ENCODE measurements around the gene TXNDC2.

The TXNDC2 gene

DNA sequence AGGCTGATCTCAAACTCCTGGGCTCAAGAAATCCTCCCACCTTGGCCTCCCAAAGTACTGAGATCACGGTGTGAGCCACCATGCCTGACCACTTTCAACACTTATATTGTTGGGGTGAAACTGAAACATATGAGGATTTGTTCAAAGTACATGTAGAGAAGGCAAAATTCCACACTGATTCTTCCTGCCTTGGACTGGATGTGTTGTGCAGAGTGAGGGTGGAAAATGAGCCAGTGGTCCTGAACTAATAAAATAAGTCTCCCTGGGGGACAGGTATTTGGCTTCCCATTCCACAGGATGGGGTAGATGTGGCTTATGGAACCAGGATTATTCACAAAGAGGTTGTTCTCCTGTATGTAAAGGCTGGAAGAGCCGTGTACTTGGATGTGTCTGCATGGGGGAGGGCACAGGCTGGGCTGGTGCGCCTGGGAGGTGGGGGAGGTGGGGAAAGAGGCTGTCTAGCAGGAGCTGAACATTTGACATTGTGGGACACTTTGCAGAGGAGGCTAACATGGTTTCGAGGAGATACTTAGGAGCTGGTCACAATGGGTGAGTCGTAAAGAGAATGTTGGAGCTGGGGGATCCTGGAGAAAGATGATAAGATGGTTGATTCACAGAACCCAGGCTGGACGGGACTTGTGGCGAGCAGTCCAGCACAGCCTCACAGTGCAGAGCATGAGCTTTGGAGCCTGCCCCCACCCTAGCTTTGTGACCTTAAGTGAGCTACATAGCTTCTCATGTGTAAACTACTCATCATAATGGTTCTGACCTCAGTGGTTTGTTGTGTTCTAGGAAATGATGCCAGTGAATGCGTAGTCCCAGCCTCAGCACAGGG lies at the start of gene TXNDC2:
TSS of gene TXNDC2 (plus strand) at position 804 of the 835 bp plus-strand sequence. CDS start 708 bp downstream, outside the sequence.
- DNase-seq (ENCODE audit: low read depth) = no peak
- TF ChIP-seq, protein P1, sequence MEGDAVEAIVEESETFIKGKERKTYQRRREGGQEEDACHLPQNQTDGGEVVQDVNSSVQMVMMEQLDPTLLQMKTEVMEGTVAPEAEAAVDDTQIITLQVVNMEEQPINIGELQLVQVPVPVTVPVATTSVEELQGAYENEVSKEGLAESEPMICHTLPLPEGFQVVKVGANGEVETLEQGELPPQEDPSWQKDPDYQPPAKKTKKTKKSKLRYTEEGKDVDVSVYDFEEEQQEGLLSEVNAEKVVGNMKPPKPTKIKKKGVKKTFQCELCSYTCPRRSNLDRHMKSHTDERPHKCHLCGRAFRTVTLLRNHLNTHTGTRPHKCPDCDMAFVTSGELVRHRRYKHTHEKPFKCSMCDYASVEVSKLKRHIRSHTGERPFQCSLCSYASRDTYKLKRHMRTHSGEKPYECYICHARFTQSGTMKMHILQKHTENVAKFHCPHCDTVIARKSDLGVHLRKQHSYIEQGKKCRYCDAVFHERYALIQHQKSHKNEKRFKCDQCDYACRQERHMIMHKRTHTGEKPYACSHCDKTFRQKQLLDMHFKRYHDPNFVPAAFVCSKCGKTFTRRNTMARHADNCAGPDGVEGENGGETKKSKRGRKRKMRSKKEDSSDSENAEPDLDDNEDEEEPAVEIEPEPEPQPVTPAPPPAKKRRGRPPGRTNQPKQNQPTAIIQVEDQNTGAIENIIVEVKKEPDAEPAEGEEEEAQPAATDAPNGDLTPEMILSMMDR (IDR thresholded peaks at IDR 0.05; ENCODE audit: low read depth, low read length, missing control alignments) = no peak
- no peak within 1 kb of the TSS for H3K4me3 ChIP-seq (ENCODE audit: low read depth, low read length)

DNA sequence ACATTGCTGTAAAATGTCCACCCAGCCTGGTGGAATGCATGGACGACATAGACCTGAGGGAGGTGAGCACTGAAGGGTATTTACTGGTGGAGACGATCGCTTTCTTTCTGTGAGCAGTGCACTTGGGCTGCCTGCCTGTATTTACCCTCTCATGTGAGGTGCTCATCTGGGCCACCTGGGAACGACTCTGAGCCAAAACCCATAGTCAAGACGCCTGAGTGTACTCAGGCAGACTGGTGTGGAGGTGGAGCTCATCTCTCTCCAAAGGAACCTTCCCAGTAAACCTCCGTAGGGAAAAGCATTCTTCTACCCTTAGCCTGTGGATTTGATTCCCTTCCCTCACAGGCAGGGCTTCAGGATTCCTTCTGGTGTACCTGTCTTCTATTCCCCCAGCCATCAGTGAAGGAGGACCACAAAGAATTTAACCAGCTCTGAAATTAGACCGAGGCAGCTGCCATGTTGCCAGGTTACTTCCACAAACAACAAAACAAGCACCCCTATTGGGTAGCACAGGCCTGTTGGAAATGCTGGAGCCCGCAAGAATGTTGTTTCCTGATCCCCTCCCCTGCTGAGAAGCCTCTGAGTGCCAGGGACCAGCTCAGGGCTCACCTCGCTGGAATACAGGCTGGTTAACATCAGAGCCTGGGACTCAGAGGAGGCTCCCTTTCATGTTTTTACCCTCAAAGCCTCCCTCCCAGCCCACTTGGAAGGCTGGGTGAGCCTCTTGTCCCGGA lies 47.5 kb upstream of the TXNDC2 start:
- no peak overlapping the region for H3K4me3 ChIP-seq (ENCODE audit: low read depth, low read length)
- TF ChIP-seq, protein P1 (IDR thresholded peaks at IDR 0.05; ENCODE audit: low read depth, low read length, missing control alignments) = no peak
- no peak for DNase-seq (ENCODE audit: low read depth)

DNA sequence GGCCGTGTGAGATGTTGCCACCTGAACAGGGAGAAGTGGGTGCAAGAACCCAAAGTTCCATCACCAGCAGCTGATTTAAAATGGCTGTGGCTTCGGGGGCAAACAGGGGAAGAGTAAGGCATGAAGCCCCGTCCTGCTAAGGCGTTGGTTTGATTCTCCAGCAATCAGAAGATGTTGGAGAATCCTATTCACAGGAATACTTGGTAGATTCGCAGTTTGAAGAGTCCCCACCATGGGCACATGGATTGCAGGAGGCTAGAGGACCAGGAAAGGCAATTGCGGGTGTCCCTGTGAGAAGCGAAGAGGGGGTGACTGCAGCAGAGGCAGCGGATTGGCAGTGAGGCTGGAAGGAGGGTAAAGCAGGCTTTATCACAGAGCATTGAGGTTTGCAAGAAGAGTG lies 46.6 kb upstream of the TXNDC2 start:
- TF ChIP-seq, protein P1 (IDR thresholded peaks at IDR 0.05; ENCODE audit: low read depth, low read length, missing control alignments) = no peak
- no peak overlapping the region for H3K4me3 ChIP-seq (ENCODE audit: low read depth, low read length)
- no peak for DNase-seq (ENCODE audit: low read depth)

DNA sequence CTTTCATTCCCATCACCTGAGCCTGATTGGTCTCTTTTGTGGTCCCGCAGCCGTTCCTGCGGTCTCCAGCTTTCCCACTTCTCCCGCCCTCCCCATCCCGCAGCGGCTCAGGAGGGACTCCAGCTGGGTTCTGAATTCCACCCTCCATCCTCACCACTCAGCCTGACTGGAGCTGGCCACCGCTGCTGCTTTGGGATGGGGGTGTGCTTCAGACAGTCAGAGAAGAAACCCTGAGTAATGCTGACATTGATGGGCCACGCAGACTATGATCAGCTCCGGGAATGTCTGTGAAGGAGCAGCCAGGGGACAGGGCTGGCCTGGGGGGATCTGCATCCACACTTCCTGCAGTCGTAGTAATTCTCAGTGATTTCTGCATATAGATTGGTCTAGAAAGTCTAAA lies 45.9 kb upstream of the TXNDC2 start:
- TF ChIP-seq, protein P1 (IDR thresholded peaks at IDR 0.05; ENCODE audit: low read depth, low read length, missing control alignments) = no peak
- no peak overlapping the region for H3K4me3 ChIP-seq (ENCODE audit: low read depth, low read length)
- no peak for DNase-seq (ENCODE audit: low read depth)

DNA sequence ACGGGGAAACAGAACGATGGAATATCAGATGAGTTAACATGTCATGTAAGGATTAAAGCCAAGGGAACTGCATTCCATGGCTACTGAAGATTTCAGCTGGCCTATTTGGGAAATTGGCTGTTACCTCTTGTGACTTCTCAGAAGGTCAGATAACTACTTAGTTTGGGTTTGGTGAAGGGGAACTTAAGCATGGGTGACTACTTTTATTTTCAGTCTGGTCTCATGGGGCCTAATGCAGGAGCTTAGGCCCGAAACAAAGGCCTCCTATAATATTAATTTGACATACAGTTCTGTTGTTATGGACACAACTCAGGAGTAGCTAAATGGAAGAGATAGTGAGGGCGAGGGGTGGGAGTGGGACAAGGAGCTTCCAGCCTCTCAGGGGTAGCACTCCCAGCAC lies 44.0 kb upstream of the TXNDC2 start:
- no peak for DNase-seq (ENCODE audit: low read depth)
- no peak overlapping the region for H3K4me3 ChIP-seq (ENCODE audit: low read depth, low read length)
- TF ChIP-seq, protein P1 (IDR thresholded peaks at IDR 0.05; ENCODE audit: low read depth, low read length, missing control alignments) = no peak

DNA sequence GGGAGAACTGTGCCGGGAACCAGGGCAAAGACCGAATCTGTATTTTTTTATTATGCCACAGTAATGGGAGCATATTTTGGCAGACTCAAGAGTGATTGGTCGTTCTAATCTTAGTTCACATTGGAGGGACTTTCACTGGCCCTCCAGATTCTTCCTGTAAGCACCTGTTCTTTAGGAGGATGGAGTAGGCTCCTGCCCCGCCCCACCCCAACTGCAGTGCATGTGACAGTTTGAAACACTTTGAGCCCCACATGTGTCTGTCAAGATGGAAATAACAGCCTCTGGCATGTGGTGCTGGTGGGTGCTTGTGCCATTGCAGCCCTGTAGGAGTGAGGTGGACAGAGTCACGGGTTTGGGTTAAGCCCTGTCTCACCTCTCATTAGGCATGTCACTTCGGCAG lies 43.3 kb upstream of the TXNDC2 start:
- TF ChIP-seq, protein P1 (IDR thresholded peaks at IDR 0.05; ENCODE audit: low read depth, low read length, missing control alignments) = no peak
- DNase-seq (ENCODE audit: low read depth) = no peak
- H3K4me3 ChIP-seq (ENCODE audit: low read depth, low read length) = no peak overlapping the region
